K562 (cell line): ENCODE data around the gene TNIK. TPM values are rescaled to one million over a fixed set of nuclear protein-coding genes. Genes with fewer than 3 reads are reported as not detected.

Experiments
- ATF1 ChIP-seq, 2 experiments: fragments of 450-650 bp in 1 of 2; IDR thresholded peaks; 2 replicates each; pipeline ENCODE4 v1.6.1; 2016; ENCODE audit warnings: missing compliant biosample characterization in 1 of 2, missing genetic modification characterization in 1 of 2
- BCL6 ChIP-seq: fragments of 250-450 bp; sonication (Bioruptor Pico); IDR thresholded peaks from 2 replicates; pipeline ENCODE4 v1.4.0; 2020
- ILF3 ChIP-seq: fragments of 450-650 bp; IDR thresholded peaks from 2 replicates; pipeline ENCODE4 v1.6.1; 2018; ENCODE audit warnings: antibody characterized with exemption, mild to moderate bottlenecking, moderate library complexity, borderline replicate concordance
- MIER1 ChIP-seq: fragments of 450-650 bp; IDR thresholded peaks from 2 replicates; pipeline ENCODE4 v1.6.1; 2016; ENCODE audit warnings: antibody characterized with exemption, mild to moderate bottlenecking, low read depth
- NFE2L1 ChIP-seq: fragments of 450-650 bp; IDR thresholded peaks from 2 replicates; pipeline ENCODE4 v1.6.1; 2016; ENCODE audit warnings: missing genetic modification characterization, low read depth, mild to moderate bottlenecking, missing compliant biosample characterization, moderate library complexity, borderline replicate concordance
- NR3C1 ChIP-seq: sonication (generic); formaldehyde crosslinking; IDR thresholded peaks from 2 replicates; pipeline ENCODE4 v1.8.1; 2022; ENCODE audit warnings: missing genetic modification reagents
- POU5F1 ChIP-seq: fragments of 150-350 bp; IDR thresholded peaks from 2 replicates; pipeline ENCODE4 v1.6.1; 2014; ENCODE audit warnings: borderline replicate concordance, low read length, low read depth, mild to moderate bottlenecking; ENCODE audit not compliant: partially characterized antibody
- PTRF ChIP-seq: fragments of 450-650 bp; IDR thresholded peaks from 2 replicates; pipeline ENCODE4 v1.6.1; 2016; ENCODE audit warnings: mild to moderate bottlenecking, missing genetic modification characterization, missing compliant biosample characterization
- SMAD1 ChIP-seq: fragments of 150-350 bp; IDR thresholded peaks from 2 replicates; pipeline ENCODE4 v1.6.1; 2014; ENCODE audit warnings: low read length, low read depth; ENCODE audit not compliant: partially characterized antibody
- TAF1 ChIP-seq: IDR thresholded peaks from 2 replicates; pipeline ENCODE4 v1.6.1; 2011; ENCODE audit warnings: mild to moderate bottlenecking, low read length, moderate library complexity; ENCODE audit not compliant: insufficient read depth, control insufficient read depth, severe bottlenecking; ENCODE audit errors: extremely low read depth
- ZFX ChIP-seq: sonication (generic); formaldehyde crosslinking; IDR thresholded peaks from 2 replicates; pipeline ENCODE4 v1.8.0; 2022; ENCODE audit warnings: mild to moderate bottlenecking, missing genetic modification reagents, moderate library complexity
- ZNF239 ChIP-seq: fragments of 250-450 bp; sonication (Bioruptor Pico); IDR thresholded peaks from 2 replicates; pipeline ENCODE4 v1.4.0; 2020; ENCODE audit warnings: mild to moderate bottlenecking
- ZNF561 ChIP-seq: fragments of 450-650 bp; formaldehyde crosslinking; conservative IDR thresholded peaks from 2 replicates; pipeline ENCODE4 v1.4.0; 2020; ENCODE audit warnings: mild to moderate bottlenecking, moderate library complexity
- ZNF707 ChIP-seq: fragments of 250-450 bp; sonication (Bioruptor Pico); conservative IDR thresholded peaks from 2 replicates; pipeline ENCODE4 v1.8.0; 2022; ENCODE audit warnings: inconsistent platforms, mild to moderate bottlenecking, moderate library complexity
- polyA plus RNA-seq, 8 experiments: library from polyadenylated mRNA; depleted of rRNA in 4 of 8; stranded (reverse) in 5 of 8; unstranded in 3 of 8; fragments of >200 nt; fragmentation: Nextera tagmentation in 2 of 8; fragmentation: Illumina TruSeq in 1 of 8; extraction: Ambion mirVana in 2 of 8; extraction: Trizol in 1 of 8; gene quantifications; 2 replicates each; pipeline versions ENCODE4 v1.2.1 to v1.2.3, GENCODE V29; 2011 to 2014; ENCODE audit warnings: inconsistent platforms in 1 of 8, missing spikeins in 1 of 8
- total RNA-seq, 7 experiments: library from RNA; depleted of rRNA in 6 of 7; stranded (reverse); fragments of >200 nt in 6 of 7; fragmentation: Illumina TruSeq in 2 of 7; extraction: Trizol in 2 of 7; gene quantifications; 2 replicates each; pipeline versions ENCODE4 v1.2.1 to v1.2.3, GENCODE V29; 2011 to 2021; ENCODE audit warnings: low replicate concordance in 1 of 7
- TF ChIP-seq, protein P1 (sequence below): fragments of 250-450 bp; sonication (Bioruptor Pico); IDR thresholded peaks from 2 replicates; pipeline ENCODE4 v1.5.0; 2021
- TF ChIP-seq, protein P2 (sequence below): fragments of 250-450 bp; sonication (Bioruptor Pico); IDR thresholded peaks from 2 replicates; pipeline ENCODE4 v1.4.0; 2020; ENCODE audit warnings: mild to moderate bottlenecking, moderate library complexity
- TF ChIP-seq, protein P3 (sequence below): fragments of 250-450 bp; sonication (Bioruptor Pico); IDR thresholded peaks from 2 replicates; pipeline ENCODE4 v1.5.0; 2021; ENCODE audit warnings: mild to moderate bottlenecking, moderate library complexity
- TF ChIP-seq, protein P4 (sequence below), 2 experiments: fragments of 450-650 bp in 1 of 2; sonication (generic) in 1 of 2; formaldehyde crosslinking in 1 of 2; IDR thresholded peaks in 1 of 2; conservative IDR thresholded peaks in 1 of 2; 2 replicates each; pipeline versions ENCODE4 v1.6.1 to v1.8.1; 2016 to 2023; ENCODE audit warnings: mild to moderate bottlenecking in 2 of 2, moderate library complexity in 2 of 2, inconsistent platforms in 1 of 2, missing genetic modification reagents in 1 of 2

Gene TNIK
- total and polyA plus RNA-seq, 9 of the 15 experiments (the other 6 are each of a cell fraction or from before 2014, with no cell fraction given): 6.6 to 39.0 (median 24.7) TPM

DNA sequence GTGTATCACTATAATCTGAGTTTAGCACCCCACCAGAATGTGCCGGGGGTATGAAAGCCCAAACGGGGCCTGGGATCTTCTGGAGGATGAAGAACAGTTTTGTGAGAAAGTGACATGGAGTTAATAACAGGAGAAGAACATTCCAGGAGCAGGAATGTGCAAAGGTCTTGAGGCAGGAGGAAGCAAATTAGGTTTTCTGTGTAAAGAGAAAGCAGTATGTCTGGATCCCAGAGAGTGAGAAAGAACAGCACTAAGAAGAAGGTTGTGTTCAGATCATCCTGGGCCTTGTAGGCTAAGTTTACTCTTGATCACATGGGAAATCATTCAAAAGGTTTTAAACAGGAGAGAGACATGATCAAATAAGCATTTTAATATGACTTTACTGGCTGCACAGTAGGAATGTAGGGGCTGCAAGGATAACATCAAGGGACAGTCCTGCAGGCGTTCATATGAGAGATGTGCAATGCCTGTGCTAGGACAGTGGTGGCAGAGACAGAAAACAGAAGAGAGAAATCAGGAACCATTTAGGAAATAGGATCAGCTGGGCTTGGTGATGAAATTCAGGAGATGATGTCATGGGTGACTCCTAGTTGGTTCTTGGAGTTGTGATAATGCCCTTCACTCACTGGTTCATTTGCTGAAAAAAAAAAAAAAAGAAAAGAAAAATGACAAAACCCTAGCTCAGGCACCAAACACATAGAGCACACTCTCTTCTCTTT lies 113.5 kb downstream of the TNIK start (continued):
- TF ChIP-seq SMAD1 (no peak), PTRF (tag) (no peak), ATF1 (CRISPR knock-in tag; IDR thresholded peaks at IDR 0.05) (no peak), ATF1 (tag; IDR thresholded peaks at IDR 0.05) (peak; percentile 62), TAF1 (no peak), ZNF239 (CRISPR knock-in tag) (no peak), ZFX (CRISPR knock-in tag) (no peak), ZNF561 (CRISPR knock-in tag) (no peak), ILF3 (no peak), ZNF707 (CRISPR knock-in tag) (no peak), MIER1 (no peak), NFE2L1 (tag) (no peak), BCL6 (no peak), NR3C1 (CRISPR knock-in tag) (no peak), POU5F1 (no peak)
- TF ChIP-seq, protein P1, sequence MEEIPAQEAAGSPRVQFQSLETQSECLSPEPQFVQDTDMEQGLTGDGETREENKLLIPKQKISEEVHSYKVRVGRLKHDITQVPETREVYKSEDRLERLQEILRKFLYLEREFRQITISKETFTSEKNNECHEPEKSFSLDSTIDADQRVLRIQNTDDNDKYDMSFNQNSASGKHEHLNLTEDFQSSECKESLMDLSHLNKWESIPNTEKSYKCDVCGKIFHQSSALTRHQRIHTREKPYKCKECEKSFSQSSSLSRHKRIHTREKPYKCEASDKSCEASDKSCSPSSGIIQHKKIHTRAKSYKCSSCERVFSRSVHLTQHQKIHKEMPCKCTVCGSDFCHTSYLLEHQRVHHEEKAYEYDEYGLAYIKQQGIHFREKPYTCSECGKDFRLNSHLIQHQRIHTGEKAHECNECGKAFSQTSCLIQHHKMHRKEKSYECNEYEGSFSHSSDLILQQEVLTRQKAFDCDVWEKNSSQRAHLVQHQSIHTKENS (CRISPR knock-in tag): no peak
- TF ChIP-seq, protein P2, sequence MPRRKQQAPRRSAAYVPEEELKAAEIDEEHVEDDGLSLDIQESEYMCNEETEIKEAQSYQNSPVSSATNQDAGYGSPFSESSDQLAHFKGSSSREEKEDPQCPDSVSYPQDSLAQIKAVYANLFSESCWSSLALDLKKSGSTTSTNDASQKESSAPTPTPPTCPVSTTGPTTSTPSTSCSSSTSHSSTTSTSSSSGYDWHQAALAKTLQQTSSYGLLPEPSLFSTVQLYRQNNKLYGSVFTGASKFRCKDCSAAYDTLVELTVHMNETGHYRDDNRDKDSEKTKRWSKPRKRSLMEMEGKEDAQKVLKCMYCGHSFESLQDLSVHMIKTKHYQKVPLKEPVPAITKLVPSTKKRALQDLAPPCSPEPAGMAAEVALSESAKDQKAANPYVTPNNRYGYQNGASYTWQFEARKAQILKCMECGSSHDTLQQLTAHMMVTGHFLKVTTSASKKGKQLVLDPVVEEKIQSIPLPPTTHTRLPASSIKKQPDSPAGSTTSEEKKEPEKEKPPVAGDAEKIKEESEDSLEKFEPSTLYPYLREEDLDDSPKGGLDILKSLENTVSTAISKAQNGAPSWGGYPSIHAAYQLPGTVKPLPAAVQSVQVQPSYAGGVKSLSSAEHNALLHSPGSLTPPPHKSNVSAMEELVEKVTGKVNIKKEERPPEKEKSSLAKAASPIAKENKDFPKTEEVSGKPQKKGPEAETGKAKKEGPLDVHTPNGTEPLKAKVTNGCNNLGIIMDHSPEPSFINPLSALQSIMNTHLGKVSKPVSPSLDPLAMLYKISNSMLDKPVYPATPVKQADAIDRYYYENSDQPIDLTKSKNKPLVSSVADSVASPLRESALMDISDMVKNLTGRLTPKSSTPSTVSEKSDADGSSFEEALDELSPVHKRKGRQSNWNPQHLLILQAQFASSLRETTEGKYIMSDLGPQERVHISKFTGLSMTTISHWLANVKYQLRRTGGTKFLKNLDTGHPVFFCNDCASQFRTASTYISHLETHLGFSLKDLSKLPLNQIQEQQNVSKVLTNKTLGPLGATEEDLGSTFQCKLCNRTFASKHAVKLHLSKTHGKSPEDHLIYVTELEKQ (CRISPR knock-in tag): no peak
- TF ChIP-seq, protein P3, sequence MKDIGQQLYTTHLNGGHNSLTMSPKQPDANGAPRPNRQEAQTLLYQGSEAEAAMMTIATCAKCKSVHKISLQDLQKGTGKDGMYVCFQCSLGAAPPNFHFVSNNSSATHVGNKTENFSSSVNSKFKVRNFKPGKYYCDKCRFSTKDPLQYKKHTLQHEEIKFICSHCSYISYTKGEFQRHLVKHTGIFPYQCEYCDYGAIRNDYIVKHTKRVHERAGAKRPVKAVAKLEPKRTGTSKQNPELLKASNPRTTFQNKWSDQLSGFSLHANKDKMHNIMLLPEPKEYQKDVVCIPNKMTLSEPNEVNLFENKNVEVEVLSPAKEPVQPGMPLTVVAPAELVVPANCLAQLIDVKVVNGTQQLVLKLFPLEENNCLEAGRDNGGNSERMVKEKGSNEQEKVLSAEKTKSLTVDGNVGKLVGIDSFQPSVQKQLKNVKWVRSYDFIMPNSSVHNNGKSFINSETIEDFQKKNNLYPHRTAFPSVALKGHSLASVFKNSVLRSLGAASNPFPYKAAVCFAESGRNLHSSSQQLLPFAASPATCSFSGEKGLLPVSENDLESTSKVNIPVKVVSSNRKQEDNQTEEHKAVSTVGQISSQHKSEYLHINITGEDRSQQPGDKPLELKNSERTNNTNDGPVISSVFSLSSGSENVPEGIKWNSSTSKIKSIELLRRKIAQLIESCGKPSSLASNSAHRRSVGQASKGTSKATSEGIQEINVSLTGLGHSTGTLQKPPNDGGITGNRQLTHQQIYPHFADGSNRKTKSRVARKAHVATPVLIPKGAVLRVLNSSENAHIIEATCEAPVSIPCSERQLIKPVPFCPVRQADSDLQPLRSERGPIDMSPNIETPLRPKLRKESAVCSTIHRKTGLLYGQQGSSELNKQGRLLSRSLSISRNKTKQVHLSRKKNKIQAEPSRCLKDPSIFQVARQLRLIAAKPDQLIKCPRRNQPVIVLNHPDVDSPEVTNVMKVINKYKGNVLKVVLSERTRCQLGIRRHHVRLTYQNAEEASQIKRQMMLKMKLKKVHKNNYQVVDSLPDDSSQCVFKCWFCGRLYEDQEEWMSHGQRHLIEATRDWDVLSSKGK (CRISPR knock-in tag): no peak
- TF ChIP-seq, protein P4, sequence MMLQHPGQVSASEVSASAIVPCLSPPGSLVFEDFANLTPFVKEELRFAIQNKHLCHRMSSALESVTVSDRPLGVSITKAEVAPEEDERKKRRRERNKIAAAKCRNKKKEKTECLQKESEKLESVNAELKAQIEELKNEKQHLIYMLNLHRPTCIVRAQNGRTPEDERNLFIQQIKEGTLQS (IDR thresholded peaks at IDR 0.05): peak; percentile 94
- TF ChIP-seq, protein P4 (CRISPR knock-in tag; conservative IDR thresholded peaks at IDR 0.05): no peak
